Keratinocyte (primary cell): ENCODE measurements around the gene TM9SF2. TPM values are rescaled to one million over a fixed set of nuclear protein-coding genes. Genes with fewer than 3 reads are reported as not detected.

Experiments used
- DNase-seq: peaks from one replicate; pipeline ENCODE4 v3.0.0-alpha.2; 2011; ENCODE audit warnings: low read depth, missing footprints, low spot score
- FAIRE-seq: peaks from 2 replicates; lab custom pipeline; 2011; peaks lifted over from hg19 to GRCh38; lab: Jason Lieb, UNC
- H2AFZ ChIP-seq: 2 replicates; pipeline ENCODE4 v1.6.0; 2012; ENCODE audit warnings: low read length, control low read depth, inconsistent platforms; ENCODE audit not compliant: control insufficient read depth
- H3K27ac ChIP-seq: 2 replicates; pipeline ENCODE4 v1.5.1; 2011; ENCODE audit warnings: low read length; ENCODE audit not compliant: control insufficient read depth, insufficient read depth
- H3K27me3 ChIP-seq: 3 replicates; pipeline ENCODE4 v1.6.0; 2011; ENCODE audit warnings: low read length; ENCODE audit not compliant: control insufficient read depth, insufficient read depth; ENCODE audit errors: extremely low read depth
- H3K36me3 ChIP-seq, 2 experiments: 2 replicates in 1 of 2; 3 replicates in 1 of 2; pipeline ENCODE4 v1.5.1; 2011; ENCODE audit warnings: low read length in 2 of 2, mild to moderate bottlenecking in 1 of 2; ENCODE audit not compliant: control insufficient read depth in 2 of 2, insufficient read depth in 2 of 2; ENCODE audit errors: extremely low read depth in 1 of 2
- H3K4me1 ChIP-seq: 3 replicates; pipeline ENCODE4 v1.5.1; 2011; ENCODE audit warnings: low read length; ENCODE audit not compliant: control insufficient read depth, insufficient read depth; ENCODE audit errors: extremely low read depth
- H3K4me2 ChIP-seq: 3 replicates; pipeline ENCODE4 v1.6.0; 2011; ENCODE audit warnings: low read depth, low read length; ENCODE audit not compliant: control insufficient read depth, insufficient read depth; ENCODE audit errors: extremely low read depth
- H3K4me3 ChIP-seq, 3 experiments: fragments of 200-600 bp in 1 of 3; sonication (generic) in 1 of 3; 2 replicates in 2 of 3; 3 replicates in 1 of 3; pipeline ENCODE4 v1.5.1; 2011 to 2016; ENCODE audit warnings: low read length in 3 of 3, mild to moderate bottlenecking in 3 of 3, control low read depth in 2 of 3, inconsistent platforms in 1 of 3, low read depth in 1 of 3, mixed read lengths in 1 of 3, mixed run types in 1 of 3, moderate library complexity in 1 of 3; ENCODE audit not compliant: control insufficient read depth in 2 of 3, insufficient read depth in 2 of 3; ENCODE audit errors: extremely low read depth in 1 of 3
- H3K79me2 ChIP-seq: 2 replicates; pipeline ENCODE4 v1.6.0; 2012; ENCODE audit warnings: low read length; ENCODE audit not compliant: control insufficient read depth, insufficient read depth
- H3K9ac ChIP-seq: 3 replicates; pipeline ENCODE4 v1.6.0; 2011; ENCODE audit warnings: low read length; ENCODE audit not compliant: control insufficient read depth, insufficient read depth; ENCODE audit errors: extremely low read depth
- H3K9me1 ChIP-seq: 3 replicates; pipeline ENCODE4 v1.6.0; 2011; ENCODE audit warnings: low read length; ENCODE audit not compliant: control insufficient read depth, insufficient read depth; ENCODE audit errors: extremely low read depth
- H3K9me3 ChIP-seq: 2 replicates; pipeline ENCODE4 v1.5.1; 2012; ENCODE audit warnings: low read depth, low read length; ENCODE audit not compliant: control insufficient read depth
- H4K20me1 ChIP-seq: 3 replicates; pipeline ENCODE4 v1.6.0; 2011; ENCODE audit warnings: low read length; ENCODE audit not compliant: control insufficient read depth, insufficient read depth; ENCODE audit errors: extremely low read depth
- EZH2 ChIP-seq: IDR thresholded peaks from one replicate; pipeline ENCODE4 v1.6.1; 2012; ENCODE audit warnings: inconsistent platforms, mild to moderate bottlenecking, low read length, moderate library complexity
- dilution Hi-C: fragments of 300-500 bp; cut with MboI; formaldehyde crosslinking; loops from one replicate; pipeline ENCODE4 v1.7.0; 2020; ENCODE audit warnings: low sequenced_read_pairs; ENCODE audit not compliant: extremely low pct_ligation_motif_present
- polyA plus RNA-seq, 5 experiments: library from polyadenylated mRNA; depleted of rRNA in 3 of 5; stranded (reverse) in 3 of 5; stranded (forward) in 1 of 5; unstranded in 1 of 5; fragments of >200 nt; gene quantifications; 1 replicate in 1 of 5; 2 replicates in 3 of 5; 3 replicates in 1 of 5; pipeline versions ENCODE4 v1.2.1 to v1.2.3, GENCODE V29; 2011 to 2012; ENCODE audit warnings: missing spikeins in 2 of 5, low read depth in 1 of 5, low replicate concordance in 1 of 5
- TF ChIP-seq, protein P1 (sequence below), 3 experiments: IDR thresholded peaks in 1 of 3; conservative IDR thresholded peaks in 1 of 3; optimal IDR thresholded peaks in 1 of 3; 2 replicates in 2 of 3; 3 replicates in 1 of 3; pipeline versions ENCODE3 to v1.5.1; 2011; ENCODE audit warnings: low read length in 3 of 3, mild to moderate bottlenecking in 3 of 3, moderate library complexity in 2 of 3, control low read depth in 1 of 3, inconsistent platforms in 1 of 3; ENCODE audit not compliant: insufficient read depth in 2 of 3; ENCODE audit errors: extremely low read depth in 1 of 3

The TM9SF2 gene
- polyA plus RNA-seq, 1 donor (not counting 4 experiments of a cell fraction or from before 2014, with no cell fraction given) = 134 TPM

DNA sequence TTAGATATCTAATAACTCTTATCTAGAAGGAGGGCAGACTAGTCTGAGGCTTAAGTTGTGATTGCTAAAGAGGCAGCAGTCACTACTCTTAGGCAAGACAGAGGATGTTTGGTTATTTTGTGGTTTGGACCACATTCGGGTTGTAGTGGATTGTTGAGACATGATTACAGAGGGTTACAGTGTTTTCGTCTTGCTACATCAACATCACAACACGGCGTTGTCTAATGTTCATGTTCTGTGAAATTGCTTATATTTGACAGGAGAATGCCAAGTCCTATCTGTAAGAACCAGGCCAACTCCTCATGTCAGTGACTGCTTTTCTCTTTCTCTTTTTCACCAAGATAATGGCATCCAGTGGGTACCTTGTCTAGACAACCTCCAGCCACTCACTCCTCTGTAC is 16.8 kb upstream of the TM9SF2 start:
- no peak for TF ChIP-seq EZH2
- TF ChIP-seq, protein P1, sequence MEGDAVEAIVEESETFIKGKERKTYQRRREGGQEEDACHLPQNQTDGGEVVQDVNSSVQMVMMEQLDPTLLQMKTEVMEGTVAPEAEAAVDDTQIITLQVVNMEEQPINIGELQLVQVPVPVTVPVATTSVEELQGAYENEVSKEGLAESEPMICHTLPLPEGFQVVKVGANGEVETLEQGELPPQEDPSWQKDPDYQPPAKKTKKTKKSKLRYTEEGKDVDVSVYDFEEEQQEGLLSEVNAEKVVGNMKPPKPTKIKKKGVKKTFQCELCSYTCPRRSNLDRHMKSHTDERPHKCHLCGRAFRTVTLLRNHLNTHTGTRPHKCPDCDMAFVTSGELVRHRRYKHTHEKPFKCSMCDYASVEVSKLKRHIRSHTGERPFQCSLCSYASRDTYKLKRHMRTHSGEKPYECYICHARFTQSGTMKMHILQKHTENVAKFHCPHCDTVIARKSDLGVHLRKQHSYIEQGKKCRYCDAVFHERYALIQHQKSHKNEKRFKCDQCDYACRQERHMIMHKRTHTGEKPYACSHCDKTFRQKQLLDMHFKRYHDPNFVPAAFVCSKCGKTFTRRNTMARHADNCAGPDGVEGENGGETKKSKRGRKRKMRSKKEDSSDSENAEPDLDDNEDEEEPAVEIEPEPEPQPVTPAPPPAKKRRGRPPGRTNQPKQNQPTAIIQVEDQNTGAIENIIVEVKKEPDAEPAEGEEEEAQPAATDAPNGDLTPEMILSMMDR (optimal IDR thresholded peaks at IDR 0.05 in 1 of 3, IDR thresholded peaks at IDR 0.05 in 1 of 3, conservative IDR thresholded peaks at IDR 0.05 in 1 of 3; ENCODE audit: extremely low read depth in 1 of 3, insufficient read depth in 2 of 3, low read length in 3 of 3) = no peak
- Histone ChIP-seq H3K4me3 (no peak overlapping the region), H3K9ac (no peak overlapping the region), H3K27me3 (no peaks in the 10 kb centered on the region), H3K4me2 (no peak overlapping the region), H3K4me1 (peaks cover 7% of the 10 kb centered on the region), H2AFZ (no peak overlapping the region), H3K27ac (no peak overlapping the region), H3K9me3 (no peaks in the 10 kb centered on the region), H3K79me2 (no peaks in the 10 kb centered on the region), H3K36me3 (no peaks in the 10 kb centered on the region), H3K9me1 (no peaks in the 10 kb centered on the region), H4K20me1 (no peaks in the 10 kb centered on the region)
- FAIRE-seq (peak; percentile 29), DNase-seq (no peak)
- dilution Hi-C loops = no loop called here

DNA sequence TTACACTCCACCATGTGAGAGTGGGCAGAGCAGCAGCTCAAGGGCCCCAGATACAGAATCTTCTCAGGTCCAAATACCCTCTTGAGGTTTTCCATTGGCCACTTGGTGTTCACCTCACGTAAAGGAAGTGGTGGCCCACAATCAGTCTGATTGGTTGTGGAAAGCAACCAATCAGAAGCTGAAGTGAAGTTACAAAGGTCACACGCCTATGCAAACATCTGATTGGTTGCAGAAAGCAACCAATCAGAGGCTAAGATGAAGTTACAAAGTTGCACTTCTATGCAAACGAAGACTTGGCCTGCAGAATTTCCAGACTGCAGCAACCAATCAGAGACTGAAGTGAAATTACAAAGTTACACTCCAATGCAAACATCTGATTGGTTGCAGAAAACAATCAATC is 14.3 kb upstream of the TM9SF2 start:
- no peak overlapping the region for H2AFZ ChIP-seq
- dilution Hi-C loops = no loop called here
- H3K79me2 ChIP-seq = no peaks in the 10 kb centered on the region
- FAIRE-seq = no peak
- no peaks in the 10 kb centered on the region for H3K4me1 ChIP-seq
- no peaks in the 10 kb centered on the region for H3K9me3 ChIP-seq
- H3K27me3 ChIP-seq = no peaks in the 10 kb centered on the region
- no peaks in the 10 kb centered on the region for H3K36me3 ChIP-seq
- DNase-seq = no peak
- TF ChIP-seq, protein P1 (optimal IDR thresholded peaks at IDR 0.05 in 1 of 3, IDR thresholded peaks at IDR 0.05 in 1 of 3, conservative IDR thresholded peaks at IDR 0.05 in 1 of 3; ENCODE audit: extremely low read depth in 1 of 3, insufficient read depth in 2 of 3, low read length in 3 of 3) = no peak
- no peak for TF ChIP-seq EZH2
- H4K20me1 ChIP-seq = no peaks in the 10 kb centered on the region
- no peak overlapping the region for H3K27ac ChIP-seq
- H3K4me3 ChIP-seq = no peak overlapping the region
- H3K9me1 ChIP-seq = no peaks in the 10 kb centered on the region
- H3K4me2 ChIP-seq = no peak overlapping the region
- H3K9ac ChIP-seq = no peak overlapping the region
